ENCODE measurements around the gene CEACAM18.
"Not testable (repeated sequence)": the region's sequence is repeated elsewhere in the genome, so short reads cannot be mapped to it uniquely, and the experiment has no call there.

CEACAM18 gene

DNA sequence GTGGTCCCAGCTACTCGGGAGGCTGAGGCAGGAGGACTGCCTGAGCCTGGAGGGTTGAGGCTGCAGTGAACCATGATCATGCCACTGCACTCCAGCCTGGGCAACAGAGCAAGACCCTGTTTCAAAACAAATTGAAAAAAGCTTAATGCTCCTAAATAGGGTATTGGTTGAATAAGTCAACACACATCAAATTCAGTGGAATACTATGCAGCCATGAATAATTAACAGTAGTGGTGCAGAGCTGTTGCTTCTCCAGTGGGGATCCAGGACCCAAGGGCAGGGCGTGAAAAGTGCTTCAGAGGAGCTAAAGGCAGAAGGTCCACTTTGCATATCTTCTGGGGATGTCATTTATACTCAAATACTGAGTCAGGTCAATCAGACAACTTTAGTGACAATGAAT, 38.3 kb upstream of the CEACAM18 start:
- no peak overlapping the region for H3K4me3 ChIP-seq (replicated peaks in 1 of 2; ENCODE audit: low read depth in 2 of 2, low read length in 2 of 2)
- TF ChIP-seq, protein P1, sequence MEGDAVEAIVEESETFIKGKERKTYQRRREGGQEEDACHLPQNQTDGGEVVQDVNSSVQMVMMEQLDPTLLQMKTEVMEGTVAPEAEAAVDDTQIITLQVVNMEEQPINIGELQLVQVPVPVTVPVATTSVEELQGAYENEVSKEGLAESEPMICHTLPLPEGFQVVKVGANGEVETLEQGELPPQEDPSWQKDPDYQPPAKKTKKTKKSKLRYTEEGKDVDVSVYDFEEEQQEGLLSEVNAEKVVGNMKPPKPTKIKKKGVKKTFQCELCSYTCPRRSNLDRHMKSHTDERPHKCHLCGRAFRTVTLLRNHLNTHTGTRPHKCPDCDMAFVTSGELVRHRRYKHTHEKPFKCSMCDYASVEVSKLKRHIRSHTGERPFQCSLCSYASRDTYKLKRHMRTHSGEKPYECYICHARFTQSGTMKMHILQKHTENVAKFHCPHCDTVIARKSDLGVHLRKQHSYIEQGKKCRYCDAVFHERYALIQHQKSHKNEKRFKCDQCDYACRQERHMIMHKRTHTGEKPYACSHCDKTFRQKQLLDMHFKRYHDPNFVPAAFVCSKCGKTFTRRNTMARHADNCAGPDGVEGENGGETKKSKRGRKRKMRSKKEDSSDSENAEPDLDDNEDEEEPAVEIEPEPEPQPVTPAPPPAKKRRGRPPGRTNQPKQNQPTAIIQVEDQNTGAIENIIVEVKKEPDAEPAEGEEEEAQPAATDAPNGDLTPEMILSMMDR (IDR thresholded peaks at IDR 0.05; ENCODE audit: low read depth, low read length), result no peak
- no peak for DNase-seq (ENCODE audit: low read depth in 2 of 2)

- DNase-seq (ENCODE audit: low read depth in 2 of 2), result no peak
- no peak overlapping the region for H3K4me3 ChIP-seq (replicated peaks in 1 of 2; ENCODE audit: low read depth in 2 of 2, low read length in 2 of 2)
- TF ChIP-seq, protein P1 (IDR thresholded peaks at IDR 0.05; ENCODE audit: low read depth, low read length), result no peak
These were observed 37.4 kb upstream of the CEACAM18 start for GRCh38 chr19:51440846-51441409.

- TF ChIP-seq, protein P1 (IDR thresholded peaks at IDR 0.05; ENCODE audit: low read depth, low read length), result no peak
- no peak overlapping the region for H3K4me3 ChIP-seq (replicated peaks in 1 of 2; ENCODE audit: low read depth in 2 of 2, low read length in 2 of 2)
- no peak for DNase-seq (ENCODE audit: low read depth in 2 of 2)
These were observed 36.6 kb upstream of the CEACAM18 start for GRCh38 chr19:51441410-51442390.

- H3K4me3 ChIP-seq (replicated peaks in 1 of 2; ENCODE audit: low read depth in 2 of 2, low read length in 2 of 2); DNase-seq (ENCODE audit: low read depth in 2 of 2): not testable (repeated sequence)
These were observed 30.8 kb upstream of the CEACAM18 start for GRCh38 chr19:51447510-51447909.

GRCh38 chr19:51448011-51448410, 30.3 kb upstream of the CEACAM18 start:
- no peak for DNase-seq (ENCODE audit: low read depth in 2 of 2)
- H3K4me3 ChIP-seq (replicated peaks in 1 of 2; ENCODE audit: low read depth in 2 of 2, low read length in 2 of 2), result no peak overlapping the region
- TF ChIP-seq, protein P1 (IDR thresholded peaks at IDR 0.05; ENCODE audit: low read depth, low read length), result no peak

- H3K4me3 ChIP-seq (replicated peaks in 1 of 2; ENCODE audit: low read depth in 2 of 2, low read length in 2 of 2), result no peak overlapping the region
- TF ChIP-seq, protein P1 (IDR thresholded peaks at IDR 0.05; ENCODE audit: low read depth, low read length), result no peak
- no peak for DNase-seq (ENCODE audit: low read depth in 2 of 2)
These were observed 29.8 kb upstream of the CEACAM18 start for GRCh38 chr19:51448411-51449016.

GRCh38 chr19:51450730-51451307, 27.5 kb upstream of the CEACAM18 start:
- TF ChIP-seq, protein P1 (IDR thresholded peaks at IDR 0.05; ENCODE audit: low read depth, low read length), result no peak
- no peak overlapping the region for H3K4me3 ChIP-seq (replicated peaks in 1 of 2; ENCODE audit: low read depth in 2 of 2, low read length in 2 of 2)
- DNase-seq (ENCODE audit: low read depth in 2 of 2), result no peak

All from cardiac fibroblast (primary cell).